ENCODE results near the gene CIRBP. TPM values are rescaled to one million over a fixed set of nuclear protein-coding genes. Genes with fewer than 3 reads are reported as not detected.
A peak's percentile ranks its signal among the peaks of the same experiment; 100 is the strongest.

Gene CIRBP
- total RNA-seq, 1 donor from 2014 or later, result 118 TPM

GRCh38 chr19:1254530-1255185, 14.5 kb upstream of the CIRBP start:
- DNase-seq (ENCODE audit: low read depth in 2 of 2), result no peak

GRCh38 chr19:1255186-1256161, 13.7 kb upstream of the CIRBP start:
- DNase-seq (ENCODE audit: low read depth in 2 of 2), result no peak

- DNase-seq (ENCODE audit: low read depth in 2 of 2), result no peak
These were observed 12.3 kb upstream of the CIRBP start for GRCh38 chr19:1256646-1257474.

GRCh38 chr19:1257475-1258162, 11.5 kb upstream of the CIRBP start:
- DNase-seq (ENCODE audit: low read depth in 2 of 2), result no peak

GRCh38 chr19:1258163-1258492, 11.0 kb upstream of the CIRBP start:
- DNase-seq (ENCODE audit: low read depth in 2 of 2), result no peak

GRCh38 chr19:1258707-1259205, 10.4 kb upstream of the CIRBP start:
- no peak for DNase-seq (ENCODE audit: low read depth in 2 of 2)

- peak in 1 of 2 donors; percentile 75 for DNase-seq (ENCODE audit: low read depth in 2 of 2)
These were observed 9.8 kb upstream of the CIRBP start for GRCh38 chr19:1259206-1259875.

GRCh38 chr19:1259876-1260748, 9.0 kb upstream of the CIRBP start:
- no peak for DNase-seq (ENCODE audit: low read depth in 2 of 2)

GRCh38 chr19:1260749-1261537, 8.2 kb upstream of the CIRBP start:
- DNase-seq (ENCODE audit: low read depth in 2 of 2), result peak; percentile 93 to 97

GRCh38 chr19:1261538-1261797, 7.7 kb upstream of the CIRBP start:
- no peak for DNase-seq (ENCODE audit: low read depth in 2 of 2)

- no peak for DNase-seq (ENCODE audit: low read depth in 2 of 2)
These were observed 7.1 kb upstream of the CIRBP start for GRCh38 chr19:1261798-1262622.

- no peak for DNase-seq (ENCODE audit: low read depth in 2 of 2)
These were observed 6.5 kb upstream of the CIRBP start for GRCh38 chr19:1262623-1263123.

- no peak for DNase-seq (ENCODE audit: low read depth in 2 of 2)
These were observed 5.9 kb upstream of the CIRBP start for GRCh38 chr19:1263188-1263587.

- DNase-seq (ENCODE audit: low read depth in 2 of 2), result peak in 1 of 2 donors; percentile 81
These were observed 4.1 kb upstream of the CIRBP start for GRCh38 chr19:1264801-1265614.

GRCh38 chr19:1265615-1266128, 3.5 kb upstream of the CIRBP start:
- peak in 1 of 2 donors; percentile 53 for DNase-seq (ENCODE audit: low read depth in 2 of 2)

GRCh38 chr19:1266129-1266915, 2.8 kb upstream of the CIRBP start:
- DNase-seq (ENCODE audit: low read depth in 2 of 2), result peak in 1 of 2 donors; percentile 78

Measured in dermis microvascular lymphatic vessel endothelial cell (primary cell).